Fibroblast of pulmonary artery (primary cell): ENCODE data around the gene APOE.

Experiments used
- DNase-seq: peaks from one replicate; pipeline ENCODE4 v3.0.0-alpha.2; 2010; ENCODE audit warnings: low read depth
- H3K4me3 ChIP-seq: replicated peaks from 2 replicates; pipeline ENCODE4 v1.5.1; 2011; ENCODE audit warnings: low read depth, mild to moderate bottlenecking, control low read depth, low read length, moderate library complexity
- TF ChIP-seq, protein P1 (sequence below): IDR thresholded peaks from 2 replicates; pipeline ENCODE4 v1.5.1; 2011; ENCODE audit warnings: mild to moderate bottlenecking, control low read depth, low read length, inconsistent platforms; ENCODE audit errors: missing control alignments

Gene APOE

DNA sequence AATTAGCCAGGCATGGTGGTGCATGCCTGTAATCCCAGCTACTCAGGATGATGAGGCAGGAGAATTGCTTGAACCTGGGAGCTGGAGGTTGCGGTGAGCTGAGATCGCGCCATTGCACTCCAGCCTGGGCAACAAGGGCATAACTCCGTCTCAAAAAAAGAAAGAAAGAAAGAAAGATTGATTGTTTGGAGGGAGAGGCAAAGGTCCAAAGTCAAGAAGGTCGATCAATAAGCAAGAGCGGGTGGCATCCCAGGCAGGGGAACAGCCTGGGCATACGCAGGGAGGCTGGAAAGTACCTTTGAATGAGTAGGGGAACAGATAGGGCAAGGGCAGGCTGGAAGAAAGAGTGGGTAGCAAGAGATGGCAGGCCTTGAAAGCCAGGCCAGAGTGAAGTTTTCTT is 24.5 kb downstream of the APOE start:
- TF ChIP-seq, protein P1, sequence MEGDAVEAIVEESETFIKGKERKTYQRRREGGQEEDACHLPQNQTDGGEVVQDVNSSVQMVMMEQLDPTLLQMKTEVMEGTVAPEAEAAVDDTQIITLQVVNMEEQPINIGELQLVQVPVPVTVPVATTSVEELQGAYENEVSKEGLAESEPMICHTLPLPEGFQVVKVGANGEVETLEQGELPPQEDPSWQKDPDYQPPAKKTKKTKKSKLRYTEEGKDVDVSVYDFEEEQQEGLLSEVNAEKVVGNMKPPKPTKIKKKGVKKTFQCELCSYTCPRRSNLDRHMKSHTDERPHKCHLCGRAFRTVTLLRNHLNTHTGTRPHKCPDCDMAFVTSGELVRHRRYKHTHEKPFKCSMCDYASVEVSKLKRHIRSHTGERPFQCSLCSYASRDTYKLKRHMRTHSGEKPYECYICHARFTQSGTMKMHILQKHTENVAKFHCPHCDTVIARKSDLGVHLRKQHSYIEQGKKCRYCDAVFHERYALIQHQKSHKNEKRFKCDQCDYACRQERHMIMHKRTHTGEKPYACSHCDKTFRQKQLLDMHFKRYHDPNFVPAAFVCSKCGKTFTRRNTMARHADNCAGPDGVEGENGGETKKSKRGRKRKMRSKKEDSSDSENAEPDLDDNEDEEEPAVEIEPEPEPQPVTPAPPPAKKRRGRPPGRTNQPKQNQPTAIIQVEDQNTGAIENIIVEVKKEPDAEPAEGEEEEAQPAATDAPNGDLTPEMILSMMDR = no peak

DNA sequence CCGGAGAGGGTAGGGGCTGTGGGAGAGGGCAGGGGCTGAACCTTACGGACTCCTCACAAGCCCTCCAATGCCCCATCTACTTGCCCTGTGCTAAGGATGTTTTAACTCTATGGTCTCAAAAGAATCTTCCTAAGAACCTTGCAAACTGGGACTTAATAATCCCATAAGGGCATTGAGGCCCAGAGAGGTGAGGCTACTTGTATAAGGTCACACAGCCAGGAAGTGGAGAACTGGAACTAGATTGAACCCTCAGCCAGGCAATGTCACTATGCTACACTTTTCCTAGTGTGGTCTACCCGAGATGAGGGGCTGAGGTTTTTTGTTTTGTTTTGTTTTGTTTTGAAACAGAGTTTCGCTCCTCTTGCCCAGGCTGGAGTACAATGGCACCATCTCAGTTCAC is 25.9 kb downstream of the APOE start:
- TF ChIP-seq, protein P1 = no peak
- no peak overlapping the region for H3K4me3 ChIP-seq
- no peak for DNase-seq

More for the DNA sequence above, 24.5 kb downstream of the APOE start:
- no peak overlapping the region for H3K4me3 ChIP-seq
- no peak for DNase-seq

DNA sequence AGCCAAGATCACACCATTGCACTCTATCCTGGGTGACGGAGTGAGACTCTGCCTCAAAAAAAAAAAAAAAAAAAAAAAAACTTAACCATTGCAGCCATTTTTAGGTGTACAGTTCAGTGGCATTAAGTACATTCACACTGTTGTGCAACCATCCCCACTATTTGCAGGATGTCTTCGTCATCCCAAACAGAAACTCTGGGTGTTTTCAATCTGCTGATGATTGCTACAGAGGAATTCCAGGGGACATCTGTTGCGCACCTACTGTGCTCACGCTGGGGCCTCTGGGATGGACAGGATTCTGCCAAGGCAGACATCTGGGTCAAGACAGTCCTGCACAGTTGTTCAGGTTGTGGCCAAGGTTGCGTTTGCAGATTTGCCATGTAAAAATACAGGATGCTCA is 34.1 kb downstream of the APOE start:
- H3K4me3 ChIP-seq = no peak overlapping the region
- no peak for DNase-seq
- TF ChIP-seq, protein P1 = no peak

DNA sequence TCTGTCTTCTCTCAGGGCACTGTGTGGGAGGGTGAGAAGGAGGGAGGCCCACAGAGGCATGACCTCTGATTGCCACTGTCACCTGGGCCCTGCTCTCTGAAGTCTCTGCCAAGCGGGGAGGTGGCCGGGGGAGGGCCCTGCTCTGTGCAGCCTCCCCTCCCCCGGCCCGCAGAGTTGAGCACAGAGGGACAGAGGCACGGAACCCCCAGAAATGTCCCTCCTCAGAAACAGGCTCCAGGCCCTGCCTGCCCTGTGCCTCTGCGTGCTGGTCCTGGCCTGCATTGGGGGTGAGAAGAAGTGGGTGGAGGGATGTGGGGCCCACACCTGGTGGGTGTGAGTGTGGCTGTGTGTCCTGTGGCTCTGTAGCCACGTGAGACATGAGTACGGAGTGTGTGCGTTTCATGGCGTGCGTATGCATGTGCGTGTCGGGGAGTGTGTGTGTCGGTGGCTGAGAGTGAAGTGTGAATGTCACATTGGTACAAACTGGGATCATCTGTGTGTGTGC is 36.5 kb downstream of the APOE start, which contains the start of gene APOC4:
TSS of gene APOC4 (plus strand) at position 171 of the 505 bp plus-strand sequence. CDS start at position 212, 41 bp downstream.
- no peak within 1 kb of the TSS for H3K4me3 ChIP-seq
- TF ChIP-seq, protein P1 = no peak
- no peak for DNase-seq

DNA sequence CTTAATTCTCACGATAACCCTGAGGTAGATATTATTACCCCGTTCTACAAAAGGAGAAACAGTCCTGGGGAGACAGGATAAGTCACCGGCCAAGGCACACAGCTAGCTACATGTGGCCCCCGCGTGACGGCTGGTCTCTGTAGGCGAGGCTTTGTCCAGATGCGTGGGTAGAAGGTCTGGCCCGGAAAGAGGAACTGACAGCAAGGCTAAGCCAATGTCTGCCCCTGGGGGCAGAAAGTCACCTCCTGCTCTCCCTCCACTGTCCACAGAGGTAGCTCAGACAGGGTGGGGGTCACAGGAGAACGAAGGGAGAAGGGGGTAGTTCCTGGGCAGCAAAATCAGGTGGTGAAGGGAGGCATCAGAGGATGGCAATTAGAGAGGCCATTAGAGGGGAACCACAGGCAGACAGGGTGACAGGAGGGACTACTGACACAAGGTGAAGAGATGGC is 38.2 kb downstream of the APOE start:
- no peak for DNase-seq
- H3K4me3 ChIP-seq = no peak overlapping the region
- TF ChIP-seq, protein P1 = no peak

DNA sequence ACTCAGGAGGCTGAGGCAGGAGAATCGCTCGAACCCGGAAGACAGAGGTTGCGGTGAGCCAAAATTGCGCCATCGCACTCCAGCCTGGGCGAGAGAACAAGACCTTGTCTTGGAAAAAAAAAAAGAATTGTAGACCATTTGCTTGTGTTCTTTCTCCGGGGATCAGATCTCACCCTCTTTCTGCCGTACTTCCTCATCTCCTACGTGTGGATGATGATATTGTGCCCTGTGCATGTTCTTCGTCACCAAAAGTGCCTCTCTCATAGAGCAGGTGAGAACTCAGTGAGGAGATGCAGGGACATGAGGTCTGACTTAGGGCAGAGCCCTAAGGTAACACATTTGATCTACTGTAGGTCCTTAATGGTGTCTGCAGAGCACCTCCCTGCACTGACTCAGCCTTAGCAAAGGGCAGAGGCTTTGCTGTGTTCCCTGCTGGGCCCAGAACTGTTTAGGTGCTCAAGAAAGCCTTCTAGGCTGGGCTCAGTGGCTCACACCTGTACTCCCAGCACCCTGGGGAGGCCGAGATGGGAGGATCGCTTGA is 41.5 kb downstream of the APOE start:
- TF ChIP-seq, protein P1 = no peak
- no peak for DNase-seq
- H3K4me3 ChIP-seq = no peak overlapping the region

DNA sequence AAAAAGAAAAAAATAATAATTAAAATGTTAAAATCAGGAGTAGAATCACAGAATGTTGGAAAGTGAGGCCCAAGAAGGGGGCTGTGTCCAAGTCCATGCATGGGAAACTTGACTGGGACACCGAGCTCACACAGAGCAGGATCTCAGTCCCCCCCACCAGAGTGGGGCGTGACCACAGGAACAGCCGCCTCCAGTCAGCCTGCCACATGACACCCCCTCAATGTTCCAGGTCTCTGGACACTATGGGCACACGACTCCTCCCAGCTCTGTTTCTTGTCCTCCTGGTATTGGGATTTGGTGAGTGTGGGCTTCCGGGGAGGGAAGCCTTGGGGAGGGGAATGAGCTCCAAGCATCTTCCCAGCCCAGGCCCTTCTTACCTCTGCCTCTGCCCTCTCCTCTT is 42.6 kb downstream of the APOE start:
- DNase-seq = no peak
- TF ChIP-seq, protein P1 = no peak
- H3K4me3 ChIP-seq = no peak overlapping the region
